ACC112 (cell line): ENCODE results near the gene CEP170B.
"Not testable (repeated sequence)": the region's sequence is repeated elsewhere in the genome, so short reads cannot be mapped to it uniquely, and the experiment has no call there.

Experiments used
- H2AFZ ChIP-seq: fragments of 200-600 bp; sonication (generic); one replicate; pipeline ENCODE4 v1.6.0; 2017; ENCODE audit warnings: antibody characterized with exemption, low read length; ENCODE audit not compliant: unreplicated experiment
- H3K27ac ChIP-seq: fragments of 200-600 bp; sonication (generic); 2 replicates; pipeline ENCODE4 v1.5.1; 2014; ENCODE audit warnings: low read depth, mild to moderate bottlenecking, antibody characterized with exemption, low read length, moderate library complexity
- H3K27me3 ChIP-seq: fragments of 200-600 bp; sonication (generic); 2 replicates; pipeline ENCODE4 v1.6.1; 2014; ENCODE audit warnings: mild to moderate bottlenecking, antibody characterized with exemption, low read length, moderate library complexity, mixed read lengths; ENCODE audit not compliant: insufficient read depth
- H3K36me3 ChIP-seq: fragments of 200-600 bp; sonication (generic); 2 replicates; pipeline ENCODE4 v1.6.1; 2016; ENCODE audit warnings: mild to moderate bottlenecking, antibody characterized with exemption, low read length, moderate library complexity, mixed read lengths; ENCODE audit not compliant: insufficient read depth
- H3K4me1 ChIP-seq: fragments of 200-600 bp; sonication (generic); one replicate; pipeline ENCODE4 v1.6.1; 2016; ENCODE audit warnings: low read length, mixed read lengths; ENCODE audit not compliant: insufficient read depth, unreplicated experiment, control insufficient read depth
- H3K4me3 ChIP-seq: fragments of 200-600 bp; sonication (generic); 2 replicates; pipeline ENCODE4 v1.5.1; 2014; ENCODE audit warnings: mild to moderate bottlenecking, low read depth, low read length
- H3K79me2 ChIP-seq: fragments of 200-600 bp; sonication (generic); one replicate; pipeline ENCODE4 v1.6.0; 2016; ENCODE audit warnings: low read length; ENCODE audit not compliant: control insufficient read depth, unreplicated experiment, insufficient read depth

CEP170B gene

GRCh38 chr14:104886690-104887622 lies 21.9 kb downstream of the CEP170B start:
- no peaks in the 10 kb centered on the region for H3K79me2 ChIP-seq
- no peak overlapping the region for H3K4me3 ChIP-seq
- no peak overlapping the region for H3K27ac ChIP-seq
- H3K4me1 ChIP-seq = no peaks in the 10 kb centered on the region
- no peaks in the 10 kb centered on the region for H3K27me3 ChIP-seq
- H2AFZ ChIP-seq = no peak overlapping the region
- H3K36me3 ChIP-seq = no peaks in the 10 kb centered on the region; the same call in 1 of the 2 replicates

GRCh38 chr14:104887623-104888488 lies 22.8 kb downstream of the CEP170B start:
- Histone ChIP-seq H2AFZ (no peak overlapping the region), H3K4me1 (no peaks in the 10 kb centered on the region), H3K27me3 (no peaks in the 10 kb centered on the region), H3K4me3 (no peak overlapping the region), H3K79me2 (no peaks in the 10 kb centered on the region), H3K27ac (no peak overlapping the region), H3K36me3 (no peaks in the 10 kb centered on the region; the same call in 1 of the 2 replicates)

- Histone ChIP-seq H3K36me3 (no peaks in the 10 kb centered on the region; the same call in 1 of the 2 replicates), H3K27me3 (no peaks in the 10 kb centered on the region), H3K79me2 (no peaks in the 10 kb centered on the region), H3K27ac (no peak overlapping the region), H2AFZ (no peak overlapping the region), H3K4me1 (no peaks in the 10 kb centered on the region), H3K4me3 (no peak overlapping the region)
These were observed 23.7 kb downstream of the CEP170B start for GRCh38 chr14:104888489-104889374.

GRCh38 chr14:104889375-104889757 lies 24.3 kb downstream of the CEP170B start:
- no peaks in the 10 kb centered on the region for H3K27me3 ChIP-seq
- no peak overlapping the region for H3K4me3 ChIP-seq
- H3K4me1 ChIP-seq = no peaks in the 10 kb centered on the region
- H3K36me3 ChIP-seq = no peaks in the 10 kb centered on the region; the same call in 1 of the 2 replicates
- H3K27ac ChIP-seq = no peak overlapping the region
- no peak overlapping the region for H2AFZ ChIP-seq
- no peaks in the 10 kb centered on the region for H3K79me2 ChIP-seq

GRCh38 chr14:104890292-104890691 lies 25.2 kb downstream of the CEP170B start:
- not testable (repeated sequence) for H3K79me2 ChIP-seq, H3K27ac ChIP-seq, H3K4me3 ChIP-seq, H3K27me3 ChIP-seq, H3K36me3 ChIP-seq, H2AFZ ChIP-seq, H3K4me1 ChIP-seq

GRCh38 chr14:104891121-104891551 lies 26.1 kb downstream of the CEP170B start:
- Histone ChIP-seq H3K27ac (no peak overlapping the region), H3K27me3 (no peaks in the 10 kb centered on the region), H3K36me3 (no peaks in the 10 kb centered on the region; the same call in 1 of the 2 replicates), H3K4me1 (no peaks in the 10 kb centered on the region), H3K79me2 (no peaks in the 10 kb centered on the region), H2AFZ (no peak overlapping the region), H3K4me3 (no peak overlapping the region)

GRCh38 chr14:104891664-104892530 lies 26.8 kb downstream of the CEP170B start:
- Histone ChIP-seq H3K36me3 (no peaks in the 10 kb centered on the region; the same call in 1 of the 2 replicates), H3K79me2 (no peaks in the 10 kb centered on the region), H3K4me3 (no peak overlapping the region), H2AFZ (no peak overlapping the region), H3K4me1 (no peaks in the 10 kb centered on the region), H3K27me3 (no peaks in the 10 kb centered on the region), H3K27ac (no peak overlapping the region)

GRCh38 chr14:104892531-104893434 lies 27.7 kb downstream of the CEP170B start:
- no peaks in the 10 kb centered on the region for H3K79me2 ChIP-seq
- no peaks in the 10 kb centered on the region; the same call in 1 of the 2 replicates for H3K36me3 ChIP-seq
- H3K27ac ChIP-seq = no peak overlapping the region
- no peaks in the 10 kb centered on the region for H3K4me1 ChIP-seq
- no peak overlapping the region for H2AFZ ChIP-seq
- no peak overlapping the region for H3K4me3 ChIP-seq
- H3K27me3 ChIP-seq = no peaks in the 10 kb centered on the region
